HG02642 (cell line): ENCODE measurements around the gene RAD51B.
"Not testable (repeated sequence)": the region's sequence is repeated elsewhere in the genome, so short reads cannot be mapped to it uniquely, and the experiment has no call there.

ENCODE experiments used
- ATAC-seq: cut with Tn5 transposase; IDR thresholded peaks from one replicate; pipeline ENCODE4 v1.9.1; 2021; ENCODE audit warnings: mild to moderate bottlenecking; ENCODE audit not compliant: unreplicated experiment, poor library complexity

The RAD51B gene

DNA sequence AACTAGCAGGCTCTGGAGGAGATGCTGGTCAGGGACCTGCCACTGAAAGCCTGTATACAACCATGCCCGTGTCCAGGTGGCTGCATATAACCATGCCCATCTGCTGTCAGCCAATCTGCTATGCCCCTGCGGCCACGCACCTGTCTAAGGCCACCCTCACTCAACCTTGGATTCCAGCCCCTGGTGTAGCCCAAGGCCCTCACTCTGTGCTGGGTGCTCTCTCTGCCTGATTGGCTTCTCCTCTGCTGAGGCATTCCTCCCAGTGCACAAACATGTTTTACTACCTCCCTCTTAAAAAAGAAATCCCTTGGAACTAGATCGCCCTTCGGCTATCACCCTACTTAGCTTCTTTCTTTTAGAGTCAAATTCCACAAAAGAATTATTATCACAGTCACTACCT is 927.8 kb downstream of the RAD51B start:
- ATAC-seq: no peak

DNA sequence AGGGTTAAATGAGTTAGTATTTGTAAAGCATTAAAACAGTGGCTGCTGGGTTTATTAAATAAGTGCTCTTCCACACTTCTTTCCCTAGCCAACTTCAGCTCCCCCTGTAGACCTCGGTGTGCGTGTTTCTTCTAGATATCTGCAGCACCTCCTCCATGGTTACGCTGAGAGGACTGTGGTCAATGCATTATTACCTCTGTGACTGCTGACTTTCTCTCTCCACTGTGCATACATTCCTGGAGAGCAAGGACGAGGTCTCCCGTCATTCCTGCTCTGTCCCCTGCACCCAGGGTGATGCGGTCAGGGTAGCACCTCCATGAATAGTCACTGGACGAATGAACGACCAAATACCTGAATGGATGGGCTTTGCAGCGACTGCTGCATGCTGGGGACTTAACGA is 928.7 kb downstream of the RAD51B start:
- no peak for ATAC-seq

DNA sequence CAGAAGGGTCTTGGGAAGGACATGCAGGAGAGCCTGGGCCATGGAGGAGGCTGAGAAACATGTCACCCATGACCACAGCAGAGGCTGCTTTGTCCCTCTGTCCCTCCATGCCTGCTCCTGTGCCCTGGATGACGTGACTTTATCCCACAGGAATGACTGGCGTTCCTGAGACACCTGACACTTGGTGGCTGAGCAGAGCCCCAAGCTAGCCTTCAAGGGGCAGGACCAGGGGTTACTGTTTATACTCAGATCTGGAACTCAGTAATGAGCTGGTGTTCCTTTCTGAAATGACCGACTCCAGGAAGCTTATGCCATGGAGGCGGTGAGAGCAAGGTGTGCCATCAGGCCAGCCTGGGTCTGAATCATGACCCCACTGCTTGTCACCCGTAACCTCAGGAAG is 929.1 kb downstream of the RAD51B start:
- no peak for ATAC-seq

DNA sequence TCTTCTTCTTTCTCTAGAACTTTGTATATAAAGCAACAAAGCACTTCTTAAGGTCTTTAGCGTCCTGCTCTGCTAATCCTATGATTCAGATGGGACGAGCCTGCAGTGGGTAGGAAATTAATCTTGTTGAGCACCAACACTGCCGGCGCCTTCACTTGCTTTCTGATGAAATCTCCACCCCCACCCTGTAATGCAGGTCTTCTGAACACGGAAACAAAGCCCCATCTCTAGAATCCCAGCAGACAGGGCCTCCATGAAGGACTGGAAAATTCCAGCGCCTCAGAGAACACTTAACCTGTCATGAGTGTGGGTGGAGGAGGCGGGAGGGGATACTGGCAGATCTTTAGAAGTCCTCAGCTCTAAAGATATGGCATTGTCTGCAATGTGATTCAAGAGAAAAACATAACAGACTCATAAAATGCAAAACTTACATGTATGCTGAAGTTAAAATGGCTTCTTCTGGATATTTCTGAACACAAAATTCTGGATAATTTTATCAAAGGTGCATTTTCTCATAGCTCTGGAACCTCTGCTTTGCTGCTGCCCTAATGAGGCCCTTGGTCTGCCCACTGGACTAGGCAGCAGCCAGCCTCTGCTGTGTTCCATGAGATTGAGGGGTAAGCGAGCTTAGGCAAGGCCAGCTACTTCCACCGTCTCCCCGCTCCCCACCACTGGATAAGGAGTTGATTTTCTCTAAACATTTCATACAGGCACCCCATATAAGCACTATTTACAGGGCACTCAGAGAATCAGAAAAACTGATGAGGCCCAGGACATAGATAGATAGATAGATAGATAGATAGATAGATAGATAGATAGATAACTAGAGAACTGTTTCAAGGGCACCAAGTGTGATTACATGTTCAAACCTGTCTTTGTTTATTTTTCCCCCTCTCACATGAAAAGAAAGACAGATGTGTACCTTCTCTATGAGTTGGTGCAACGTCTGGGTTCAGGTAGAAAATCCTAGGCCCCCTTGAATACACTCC is 930.2 kb downstream of the RAD51B start:
- no peak for ATAC-seq

DNA sequence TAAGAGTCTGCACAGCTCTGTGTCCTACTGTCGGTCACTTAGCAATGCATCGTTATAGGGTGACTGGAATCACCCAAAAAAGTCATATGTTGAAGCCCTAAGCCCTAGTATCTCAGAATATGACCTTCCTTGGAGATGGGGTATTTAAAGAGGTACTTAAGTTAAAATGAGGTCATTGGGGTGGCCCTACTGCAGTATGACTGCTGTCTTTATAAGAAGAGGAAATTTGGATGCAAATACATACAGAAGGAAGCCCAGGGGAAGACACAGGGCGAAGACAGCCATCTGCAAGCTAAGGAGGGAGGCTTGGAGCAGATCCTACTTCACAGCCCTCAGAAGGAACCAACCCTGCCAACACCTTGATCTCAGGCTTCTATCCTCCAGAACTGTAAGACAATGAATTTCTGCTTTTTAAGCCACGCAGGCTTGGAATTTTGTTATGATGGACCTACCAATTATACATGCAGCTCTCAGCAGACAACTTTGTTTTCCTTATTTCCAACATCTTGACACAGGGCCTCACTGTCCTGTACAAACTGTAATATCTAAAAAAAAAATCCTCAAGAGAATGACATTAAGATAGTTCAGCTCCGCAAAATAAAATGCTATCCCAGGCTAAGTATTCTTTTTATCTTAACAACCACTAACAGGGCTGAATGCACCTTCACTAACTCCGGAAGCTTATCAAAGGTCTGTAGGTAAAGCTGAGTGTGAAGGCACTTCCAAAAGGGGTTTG is 932.9 kb downstream of the RAD51B start:
- ATAC-seq: no peak

DNA sequence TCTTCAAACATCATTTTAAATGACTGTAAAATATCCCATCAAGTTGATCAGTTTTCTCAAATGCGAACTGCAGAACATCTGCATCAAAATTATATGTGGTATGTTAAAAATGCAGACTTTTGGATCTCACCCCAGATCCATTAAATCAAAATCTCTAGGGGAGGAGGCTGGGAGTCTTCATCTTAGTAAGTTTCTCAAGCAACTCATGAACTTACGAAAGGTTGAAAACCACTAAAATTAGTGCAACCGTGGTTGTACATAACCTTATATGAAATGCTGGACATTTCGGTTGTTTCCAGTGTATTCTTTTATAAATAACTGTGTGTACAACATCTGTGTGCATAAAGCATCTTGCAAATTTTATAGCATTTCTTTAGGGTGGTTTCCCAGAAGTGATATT is 934.1 kb downstream of the RAD51B start:
- no peak for ATAC-seq

DNA sequence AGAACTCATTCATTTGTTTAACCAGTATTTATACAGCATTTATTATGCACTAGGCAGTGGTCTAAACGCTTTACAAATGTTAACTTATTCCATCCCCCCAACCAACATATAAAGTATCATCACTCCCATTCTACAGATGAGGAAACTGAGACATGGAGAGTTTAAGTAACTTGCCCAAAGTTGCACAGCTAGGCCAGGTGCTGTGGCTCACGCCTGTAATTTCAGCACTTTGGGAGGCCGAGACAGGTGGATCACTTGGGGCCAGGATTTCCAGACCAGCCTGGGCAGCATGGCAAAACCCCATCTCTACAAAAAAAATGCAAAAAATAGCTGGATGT is 935.4 kb downstream of the RAD51B start:
- ATAC-seq: no peak

DNA sequence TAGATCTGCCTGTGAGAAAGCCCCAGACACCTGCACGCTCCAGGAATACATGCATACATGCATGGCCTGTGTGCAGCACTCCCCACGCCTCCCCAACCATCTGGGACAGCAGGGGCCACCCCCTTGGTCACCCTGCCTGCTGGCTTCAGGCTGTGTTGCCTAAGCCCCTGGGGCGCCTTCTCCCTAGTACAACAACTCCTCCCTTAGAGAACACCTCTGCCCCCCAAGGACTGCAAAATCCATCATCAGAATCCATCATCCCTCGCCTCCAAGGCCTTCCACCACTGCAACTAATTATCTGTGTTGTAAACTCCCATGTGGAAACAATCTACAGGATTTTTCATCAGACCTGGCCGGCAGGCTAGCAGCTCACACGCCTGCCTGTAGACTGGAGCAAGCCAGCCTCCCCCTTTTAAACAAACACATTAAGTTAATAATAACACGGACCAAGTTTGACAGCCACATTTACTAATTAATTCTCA is 936.5 kb downstream of the RAD51B start:
- no peak for ATAC-seq

DNA sequence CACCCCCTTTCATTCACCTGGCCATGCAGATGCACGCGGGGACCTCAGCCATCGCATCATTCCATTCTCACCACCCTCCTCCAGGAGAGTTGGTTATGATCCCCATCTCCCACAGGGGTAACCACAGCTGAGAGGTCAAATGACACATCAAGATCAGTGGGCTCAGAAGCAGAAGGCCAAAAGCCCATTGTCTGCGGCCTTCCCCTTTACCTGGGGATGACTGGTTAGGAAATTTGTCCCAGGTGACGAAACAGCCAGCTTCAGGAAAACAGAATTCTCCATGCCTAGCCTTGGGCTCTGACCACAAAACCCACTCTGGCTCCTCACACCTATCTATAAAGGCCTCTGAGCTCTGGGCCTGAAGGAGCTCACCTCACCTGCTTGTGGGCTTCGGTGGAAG is 937.2 kb downstream of the RAD51B start:
- ATAC-seq: no peak

DNA sequence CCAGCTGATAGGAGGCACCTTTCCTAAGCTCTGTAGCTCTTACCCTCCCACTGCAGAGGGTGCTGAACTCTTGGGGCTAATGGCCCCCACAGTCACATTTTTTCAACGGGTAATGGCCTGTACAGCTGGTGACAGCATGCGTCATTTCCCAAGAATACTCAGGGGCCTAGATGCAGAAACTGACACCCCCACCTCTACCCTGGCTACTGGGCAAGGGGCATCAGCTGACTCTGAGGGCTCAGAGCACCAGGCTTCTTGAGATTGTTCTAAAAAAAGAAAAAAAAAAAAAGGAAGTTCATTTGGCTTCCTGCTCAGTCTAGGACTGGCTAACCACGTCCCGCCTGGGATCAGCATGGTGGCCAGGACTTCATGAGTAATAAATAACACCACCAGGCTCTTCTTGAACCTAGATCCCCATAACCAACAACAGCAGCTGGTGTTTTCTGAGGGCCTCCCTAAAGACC is 938.1 kb downstream of the RAD51B start:
- no peak for ATAC-seq

DNA sequence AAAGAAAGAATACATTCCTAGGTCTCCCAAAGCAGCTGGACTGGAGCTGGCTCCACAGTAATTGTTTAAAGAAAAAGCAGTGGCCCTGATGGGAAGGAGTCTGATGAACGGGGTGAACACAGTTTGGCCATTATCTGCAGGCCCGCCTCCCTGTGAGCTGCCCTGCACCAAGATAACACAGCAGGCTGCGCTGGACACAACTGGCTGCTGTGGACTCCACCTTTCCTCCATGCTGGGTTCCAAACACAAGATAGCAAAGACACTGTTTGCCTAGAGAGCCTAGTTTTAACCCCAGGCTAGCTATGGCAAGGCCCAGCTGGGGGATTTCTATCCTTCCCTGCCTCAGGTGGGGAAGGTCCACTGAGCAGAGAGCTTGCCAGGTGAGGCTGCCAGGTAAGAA is 938.7 kb downstream of the RAD51B start:
- ATAC-seq: no peak

DNA sequence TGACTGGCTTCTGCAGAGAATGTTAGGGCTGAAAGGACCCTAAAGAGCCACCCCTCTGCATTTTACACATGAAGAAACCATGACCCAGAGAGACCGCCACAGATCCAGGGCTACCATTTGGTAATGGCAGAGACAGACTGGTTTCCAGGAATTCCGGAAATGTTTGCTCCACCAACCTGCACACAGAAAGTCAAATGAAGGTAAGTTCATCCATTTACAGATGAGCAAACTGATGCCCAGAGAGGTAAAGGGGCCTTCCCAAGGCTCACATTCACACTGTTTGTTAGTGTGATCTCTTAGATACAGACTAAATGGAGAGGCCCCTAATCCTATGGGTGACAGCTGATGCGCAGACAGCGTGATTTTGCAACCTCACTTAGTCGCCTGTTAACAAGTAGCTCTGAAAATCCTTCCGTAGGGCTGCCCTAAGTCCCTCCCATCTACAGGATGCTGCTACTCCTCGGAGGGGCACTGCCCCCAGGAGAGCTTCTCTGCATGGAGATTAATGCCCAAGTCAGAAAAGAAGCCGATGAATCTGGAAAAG is 939.5 kb downstream of the RAD51B start:
- no peak for ATAC-seq

DNA sequence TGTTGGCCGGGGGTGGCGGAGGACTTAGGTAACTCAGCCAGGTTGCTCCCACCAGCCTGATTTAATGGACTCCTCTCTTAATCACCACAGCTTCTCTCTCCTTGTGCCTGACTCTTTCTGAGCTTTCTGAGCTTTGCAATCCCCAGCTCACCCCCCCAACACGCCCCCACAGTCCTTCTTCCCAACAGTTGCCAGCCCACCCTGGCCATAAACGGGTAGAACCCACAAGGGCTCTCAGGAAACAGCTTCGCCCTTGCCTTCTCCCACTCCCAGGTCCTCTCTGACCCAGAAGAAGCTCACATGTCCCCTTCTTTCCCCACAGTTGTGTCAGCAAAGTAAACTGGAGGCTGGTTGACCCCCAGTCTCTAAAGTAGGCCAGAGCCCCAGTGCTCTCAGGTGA is 940.4 kb downstream of the RAD51B start:
- no peak for ATAC-seq

DNA sequence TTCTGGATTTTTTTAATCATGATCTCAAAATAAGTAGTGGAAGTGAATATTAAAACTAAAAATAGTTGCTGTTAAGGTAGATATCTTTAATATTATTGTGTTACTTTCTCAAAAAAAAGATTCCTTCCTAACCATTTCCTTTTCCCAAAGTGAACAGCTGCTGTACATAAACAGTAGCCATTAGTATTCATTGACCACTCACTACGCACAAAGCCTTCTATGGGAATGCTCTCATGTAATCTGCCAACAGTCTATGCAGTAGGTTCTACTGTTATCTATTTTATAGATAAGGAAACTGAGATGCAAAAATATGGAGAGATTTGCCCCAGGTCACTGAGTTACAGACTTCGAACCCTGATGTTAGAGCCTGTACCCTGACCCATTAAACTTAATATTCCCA is 941.2 kb downstream of the RAD51B start:
- no peak for ATAC-seq

DNA sequence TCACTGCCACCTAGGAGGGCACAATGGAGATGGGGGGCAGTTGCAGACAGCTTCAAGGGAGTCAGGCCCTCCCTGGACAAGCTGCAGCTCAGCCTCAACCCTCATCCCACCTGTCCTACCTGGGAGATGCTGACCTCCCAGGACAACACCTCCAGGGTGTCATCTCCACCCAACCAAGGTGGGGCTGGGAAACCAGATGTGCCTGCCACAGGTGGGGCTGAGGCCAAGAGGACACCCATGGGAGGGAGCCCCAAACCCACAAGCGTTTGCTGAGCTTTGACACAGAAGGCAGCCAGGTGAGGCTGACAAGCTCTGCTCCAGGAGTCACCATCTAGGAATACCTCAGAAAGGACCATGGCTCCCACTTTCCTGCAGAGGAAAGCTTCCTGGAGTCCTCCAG is 941.8 kb downstream of the RAD51B start:
- ATAC-seq: no peak

DNA sequence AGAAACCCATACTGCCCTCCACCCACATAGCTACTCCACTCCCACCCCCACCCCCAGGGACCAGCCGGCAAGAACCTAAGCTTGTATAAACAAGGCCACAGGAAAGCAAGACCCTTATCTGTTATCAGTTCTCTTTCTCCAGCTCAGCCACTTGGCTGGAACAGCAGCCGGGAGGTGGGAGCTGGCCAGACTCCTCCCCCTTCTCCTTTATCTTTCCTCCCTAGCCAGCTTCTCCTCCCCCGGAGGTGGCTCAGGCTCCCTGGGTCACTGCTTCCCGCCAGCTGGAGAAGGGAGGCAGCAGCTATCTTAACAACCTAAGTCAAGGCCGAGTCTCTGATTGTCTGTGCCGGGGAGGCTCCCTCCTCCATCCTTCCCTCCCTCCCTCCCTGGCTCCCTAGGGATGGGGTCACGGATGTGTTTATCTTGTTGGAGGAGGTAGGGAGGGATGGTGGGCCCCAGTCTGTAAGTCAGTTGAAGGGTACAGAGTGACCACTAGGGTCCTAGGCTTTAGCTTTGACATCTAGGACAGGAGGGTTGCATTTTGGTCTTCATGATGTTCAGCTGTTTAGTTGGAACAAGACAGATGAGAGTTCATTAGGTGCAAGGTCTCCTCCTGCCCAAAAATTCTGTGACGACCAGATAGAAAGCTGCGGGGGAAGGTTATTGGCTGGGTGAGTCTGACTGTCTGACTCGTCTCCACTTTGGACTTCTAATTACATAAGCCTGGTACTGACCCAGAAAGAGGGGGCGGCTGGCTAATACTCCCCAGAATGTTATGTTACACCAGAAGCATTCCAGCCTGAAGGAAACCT is 943.6 kb downstream of the RAD51B start:
- no peak for ATAC-seq

DNA sequence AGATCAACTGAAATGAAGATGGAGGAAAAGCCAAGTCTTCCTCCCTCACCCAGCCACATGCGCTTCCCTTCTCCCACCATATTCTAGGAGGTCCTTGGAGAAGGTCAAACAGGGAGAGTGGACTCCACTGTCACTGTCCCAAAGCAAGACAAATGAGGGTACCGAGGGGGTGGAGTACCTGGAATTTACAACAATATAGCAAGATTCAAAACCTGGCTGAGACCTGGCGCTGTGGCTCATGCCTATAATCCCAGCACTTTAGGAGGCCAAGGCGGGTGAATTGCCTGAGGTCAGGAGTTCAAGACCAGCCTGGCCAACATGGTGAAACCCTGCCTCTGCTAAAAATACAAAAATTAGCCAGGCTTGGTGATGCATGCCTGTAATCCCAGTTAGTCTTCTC is 944.3 kb downstream of the RAD51B start:
- ATAC-seq: not testable (repeated sequence)

DNA sequence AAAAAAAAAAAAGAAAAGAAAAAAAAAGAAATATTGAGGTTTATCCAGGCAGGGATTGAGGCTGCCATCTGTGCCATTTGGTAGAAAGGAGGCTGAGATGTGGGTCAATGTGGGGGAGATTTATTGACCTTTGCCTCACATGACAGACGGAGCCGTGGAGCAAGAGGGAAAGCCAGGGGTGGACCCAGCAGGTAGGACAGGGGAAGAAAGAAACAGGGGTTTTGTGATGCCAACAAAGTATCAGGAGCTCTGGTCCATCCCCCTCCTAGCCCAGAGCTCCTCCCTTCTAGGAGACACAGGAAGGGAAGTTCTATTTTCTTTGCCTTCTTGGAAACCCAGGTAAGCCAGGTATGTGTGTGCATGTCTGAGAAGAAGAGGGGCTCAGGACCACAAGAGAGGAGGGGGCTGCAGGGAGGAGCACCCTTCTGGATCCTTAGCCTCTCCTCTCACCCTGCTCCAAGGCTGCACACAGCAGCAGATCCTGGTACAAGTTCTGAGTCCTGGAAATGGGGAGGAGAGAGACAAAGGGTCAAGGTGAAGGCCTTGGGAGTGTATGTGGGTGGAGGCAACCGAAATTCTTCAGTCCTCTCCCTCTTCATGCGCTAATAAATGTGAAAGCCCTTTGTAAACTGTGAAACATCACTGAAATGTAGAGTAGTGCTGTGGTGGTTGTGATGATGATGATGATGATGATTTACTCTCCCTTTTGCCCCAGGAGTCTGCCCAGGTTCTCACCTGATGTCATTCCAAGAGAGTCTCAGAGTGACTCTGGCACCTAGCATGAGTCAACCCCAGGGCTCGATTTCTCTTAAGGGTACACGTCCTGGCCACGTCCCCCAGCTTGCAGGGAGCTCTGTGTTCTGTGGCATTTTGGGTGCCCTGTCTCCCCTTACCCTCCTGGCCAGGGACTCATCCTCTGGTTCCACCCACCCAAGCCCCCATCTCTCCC is 947.0 kb downstream of the RAD51B start:
- ATAC-seq: no peak

DNA sequence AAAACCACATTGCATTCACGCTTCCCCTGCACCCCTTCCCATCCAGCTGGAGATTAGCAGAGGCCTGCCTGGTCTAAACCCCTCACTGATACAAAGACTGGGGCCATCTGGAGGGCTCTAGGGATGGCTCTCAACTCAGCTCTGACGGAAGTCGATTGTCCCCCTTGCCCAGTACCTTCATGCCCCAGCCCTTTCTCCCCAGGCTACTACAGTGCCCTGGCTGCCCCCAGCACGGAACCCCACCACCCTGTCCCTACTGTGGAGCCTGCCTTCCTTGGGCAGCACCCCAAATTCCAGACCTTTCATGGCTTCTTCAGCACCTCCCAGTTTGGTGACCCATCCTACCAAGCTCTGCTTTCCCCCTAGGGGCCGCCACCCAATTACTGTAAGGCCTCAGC is 947.7 kb downstream of the RAD51B start:
- ATAC-seq: no peak
